C4-2B (cell line): Measurements from ENCODE around the gene NCKAP5.

Source experiments
- ZFX ChIP-seq: fragments of 450-650 bp; IDR thresholded peaks from 2 replicates; pipeline ENCODE4 v1.6.1; 2017
- TF ChIP-seq, protein P1 (sequence below): fragments of 450-650 bp; conservative IDR thresholded peaks from 2 replicates; pipeline ENCODE4 v1.5.1; 2017; ENCODE audit warnings: mild to moderate bottlenecking

- TF ChIP-seq, protein P1, sequence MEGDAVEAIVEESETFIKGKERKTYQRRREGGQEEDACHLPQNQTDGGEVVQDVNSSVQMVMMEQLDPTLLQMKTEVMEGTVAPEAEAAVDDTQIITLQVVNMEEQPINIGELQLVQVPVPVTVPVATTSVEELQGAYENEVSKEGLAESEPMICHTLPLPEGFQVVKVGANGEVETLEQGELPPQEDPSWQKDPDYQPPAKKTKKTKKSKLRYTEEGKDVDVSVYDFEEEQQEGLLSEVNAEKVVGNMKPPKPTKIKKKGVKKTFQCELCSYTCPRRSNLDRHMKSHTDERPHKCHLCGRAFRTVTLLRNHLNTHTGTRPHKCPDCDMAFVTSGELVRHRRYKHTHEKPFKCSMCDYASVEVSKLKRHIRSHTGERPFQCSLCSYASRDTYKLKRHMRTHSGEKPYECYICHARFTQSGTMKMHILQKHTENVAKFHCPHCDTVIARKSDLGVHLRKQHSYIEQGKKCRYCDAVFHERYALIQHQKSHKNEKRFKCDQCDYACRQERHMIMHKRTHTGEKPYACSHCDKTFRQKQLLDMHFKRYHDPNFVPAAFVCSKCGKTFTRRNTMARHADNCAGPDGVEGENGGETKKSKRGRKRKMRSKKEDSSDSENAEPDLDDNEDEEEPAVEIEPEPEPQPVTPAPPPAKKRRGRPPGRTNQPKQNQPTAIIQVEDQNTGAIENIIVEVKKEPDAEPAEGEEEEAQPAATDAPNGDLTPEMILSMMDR, result no peak
- TF ChIP-seq ZFX, result no peak
These were observed 428.3 kb downstream of the NCKAP5 start for GRCh38 chr2:133139847-133140533.
